HuH-7.5 (cell line): Measurements from ENCODE around the gene PIAS1.
A peak's percentile ranks its signal among the peaks of the same experiment; 100 is the strongest.
"Not testable (repeated sequence)": the region's sequence is repeated elsewhere in the genome, so short reads cannot be mapped to it uniquely, and the experiment has no call there.

Experiments
- DNase-seq: peaks from one replicate; pipeline ENCODE4 v3.0.0; 2011; ENCODE audit warnings: low spot score

The PIAS1 gene

DNA sequence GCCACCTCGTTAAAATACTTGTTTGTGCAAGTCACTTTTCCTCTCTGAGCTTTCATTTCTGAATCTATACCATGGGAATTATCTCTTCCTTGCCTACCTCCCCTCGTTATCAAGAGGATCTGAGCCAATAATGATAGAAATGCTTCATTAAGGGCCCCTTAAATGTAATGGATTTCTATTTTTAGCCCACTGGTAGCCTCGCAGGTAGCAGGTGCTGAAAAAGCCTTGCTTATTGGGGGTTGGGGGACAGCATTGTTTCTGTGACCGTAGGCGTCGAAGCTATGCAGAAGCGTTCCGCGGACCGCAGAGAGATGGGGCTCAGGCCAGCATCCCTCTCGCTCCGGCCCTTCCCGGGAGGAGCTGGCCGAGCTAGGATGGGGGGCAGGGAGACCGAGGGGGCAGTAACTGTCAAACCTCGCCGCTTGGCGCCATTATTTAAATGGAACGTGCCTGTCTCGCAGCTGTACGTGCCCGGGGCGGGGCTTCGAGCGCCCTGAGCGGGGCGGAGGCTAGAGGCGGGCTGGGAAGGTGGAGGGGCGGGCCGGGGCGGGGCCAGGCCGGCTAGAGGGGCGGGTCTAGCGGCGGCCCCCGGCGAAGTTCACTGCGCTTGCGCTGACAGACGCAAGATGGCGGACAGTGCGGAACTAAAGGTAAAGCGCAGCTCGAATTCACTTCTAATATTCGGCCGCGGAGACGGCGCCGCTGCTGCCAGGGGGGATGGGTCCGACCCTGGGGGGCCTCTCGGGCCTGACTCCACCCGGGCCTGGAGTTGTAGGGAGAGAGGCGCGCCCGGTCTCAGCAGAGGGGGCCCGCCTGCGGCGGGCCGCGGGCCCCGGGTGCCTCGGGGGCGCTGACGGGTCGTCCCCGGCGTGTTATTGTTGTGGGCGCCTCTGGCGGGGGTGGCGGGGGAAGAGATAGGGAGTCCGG, at the start of gene PIAS1:
Gene PIAS1 (plus strand): TSS at position 615 of the 927 bp plus-strand sequence. CDS start 12 bp downstream, at position 627.
- DNase-seq = peak; percentile 87

- DNase-seq = not testable (repeated sequence)
Measured at GRCh38 chr15:68007642-68008041, 46.5 kb upstream of the PIAS1 start.

DNA sequence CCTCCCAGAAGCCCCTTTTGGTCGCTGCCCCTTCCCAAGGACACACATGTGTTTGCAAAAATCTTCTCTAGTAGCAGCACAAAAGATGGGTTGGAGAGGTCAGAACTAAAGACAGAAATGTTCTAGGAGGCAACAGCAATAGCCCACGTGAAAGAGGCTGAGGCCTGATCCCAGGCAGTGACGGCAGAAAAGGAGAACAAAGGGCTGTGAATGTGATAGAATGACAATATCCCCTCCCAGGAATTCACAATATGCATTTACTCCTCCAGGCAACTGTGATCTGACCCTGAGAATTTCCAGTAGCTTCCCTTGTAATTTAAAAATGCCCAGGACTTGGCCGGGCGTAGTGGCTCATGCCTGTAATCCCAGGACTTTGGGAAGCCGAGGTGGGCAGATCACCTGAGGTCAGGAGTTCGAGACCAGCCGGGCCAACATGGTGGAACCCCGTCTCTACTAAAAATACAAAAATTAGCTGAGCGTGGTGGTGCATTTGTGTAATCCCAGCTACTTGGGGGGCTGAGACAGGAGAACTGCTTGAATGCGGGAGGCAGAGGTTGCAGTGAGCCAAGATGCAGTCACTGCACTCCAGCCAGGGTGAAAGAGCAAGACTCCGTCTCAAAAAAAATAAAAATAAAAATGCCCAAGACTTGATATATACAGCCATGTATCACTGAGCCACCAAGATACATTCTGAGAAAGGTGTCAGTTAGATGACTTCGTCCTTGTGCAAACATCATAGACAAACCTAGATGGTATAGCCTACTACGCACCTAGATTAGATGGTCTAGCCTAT, 43.6 kb upstream of the PIAS1 start:
- DNase-seq = no peak

- no peak for DNase-seq
Measured at GRCh38 chr15:68012911-68013310, 41.2 kb upstream of the PIAS1 start.

DNA sequence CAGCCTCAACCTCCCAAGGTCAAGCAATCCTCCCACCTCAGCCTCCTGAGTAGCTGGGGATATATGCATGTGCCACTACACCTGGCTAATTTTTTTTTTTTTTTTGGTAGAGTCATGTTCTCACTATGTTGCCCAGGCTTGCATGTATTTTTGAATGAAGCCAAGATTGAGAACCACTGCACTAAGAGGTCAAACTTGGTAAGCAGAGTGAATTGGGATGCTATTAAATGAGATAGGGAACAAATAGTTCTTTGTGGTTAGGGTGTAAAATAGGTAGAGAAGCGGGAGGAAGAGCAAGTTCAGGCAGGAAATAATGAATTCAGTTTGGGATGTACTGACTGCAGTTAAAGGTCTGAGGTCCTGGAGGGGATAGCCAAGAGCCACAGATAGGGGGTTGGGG, 39.9 kb upstream of the PIAS1 start:
- DNase-seq = no peak

- no peak for DNase-seq
Measured at GRCh38 chr15:68015244-68015643, 38.9 kb upstream of the PIAS1 start.

GRCh38 chr15:68017201-68017600, 36.9 kb upstream of the PIAS1 start:
- no peak for DNase-seq

DNA sequence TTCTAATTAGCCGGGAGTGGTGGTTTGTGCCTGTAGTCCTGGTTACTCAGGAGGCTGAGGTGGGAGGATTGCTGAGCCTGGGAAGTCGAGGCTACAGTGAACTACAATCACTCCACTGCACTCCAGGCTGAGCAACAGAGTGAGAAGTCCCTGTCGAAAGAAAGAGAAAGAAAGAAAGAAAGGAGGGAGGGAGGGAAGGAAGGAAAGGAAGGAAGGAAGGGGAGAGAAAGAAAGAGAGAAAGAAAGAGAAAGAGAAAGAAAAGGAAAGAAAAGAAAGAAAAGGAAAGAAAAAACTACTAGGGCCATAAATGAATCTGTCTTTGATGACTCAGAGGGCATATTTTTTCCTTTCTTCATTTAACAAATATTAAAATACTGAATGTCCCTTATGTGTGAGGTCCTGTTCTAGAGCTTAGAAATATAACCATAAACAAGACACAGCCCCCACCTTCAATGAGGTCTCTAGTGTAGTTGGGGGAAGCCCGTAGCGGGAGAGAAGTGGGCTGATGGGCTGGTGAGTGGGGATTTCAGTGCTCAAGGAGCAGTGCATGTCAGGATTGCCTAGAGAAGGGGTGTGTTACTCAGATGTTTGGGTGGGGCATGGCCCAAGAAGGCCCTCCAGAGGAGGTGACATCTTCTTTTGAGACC, 35.2 kb upstream of the PIAS1 start:
- no peak for DNase-seq

DNA sequence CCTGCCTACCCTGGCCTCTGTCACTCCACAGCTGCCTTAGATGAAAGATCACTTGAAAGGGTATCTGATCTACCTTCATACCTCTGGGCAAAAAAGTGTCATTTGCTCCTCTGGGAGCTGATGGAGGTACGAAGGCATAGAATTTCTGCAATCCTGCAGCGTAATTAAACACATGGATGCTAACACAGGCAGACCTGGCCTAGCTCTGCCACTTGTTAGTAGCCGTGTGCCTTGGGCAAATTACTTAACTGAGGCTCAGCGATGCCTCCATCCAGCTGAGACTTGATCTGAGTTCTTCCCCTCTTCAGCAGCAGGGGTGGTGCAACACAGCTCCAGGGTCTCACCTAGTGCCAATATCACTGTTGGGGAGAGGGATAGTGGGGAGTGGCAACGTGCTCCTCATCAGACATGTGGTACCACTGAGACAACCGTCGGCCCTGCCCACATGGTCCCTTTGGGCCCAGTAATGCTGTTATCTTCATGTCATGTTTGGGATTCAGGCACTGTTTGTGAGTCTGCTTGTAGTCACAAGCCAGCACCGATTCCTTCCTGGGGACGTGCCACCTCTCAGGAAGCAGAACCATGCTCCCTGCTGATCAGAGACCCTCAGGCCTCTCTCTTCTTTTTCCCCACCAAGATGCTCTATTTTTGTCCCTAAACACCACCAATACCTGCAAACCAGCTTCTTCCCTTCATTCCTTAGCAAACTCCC, 34.1 kb upstream of the PIAS1 start:
- no peak for DNase-seq

- DNase-seq = no peak
Measured at GRCh38 chr15:68020685-68021084, 33.4 kb upstream of the PIAS1 start.

- DNase-seq = no peak
Measured at GRCh38 chr15:68022061-68022460, 32.1 kb upstream of the PIAS1 start.

DNA sequence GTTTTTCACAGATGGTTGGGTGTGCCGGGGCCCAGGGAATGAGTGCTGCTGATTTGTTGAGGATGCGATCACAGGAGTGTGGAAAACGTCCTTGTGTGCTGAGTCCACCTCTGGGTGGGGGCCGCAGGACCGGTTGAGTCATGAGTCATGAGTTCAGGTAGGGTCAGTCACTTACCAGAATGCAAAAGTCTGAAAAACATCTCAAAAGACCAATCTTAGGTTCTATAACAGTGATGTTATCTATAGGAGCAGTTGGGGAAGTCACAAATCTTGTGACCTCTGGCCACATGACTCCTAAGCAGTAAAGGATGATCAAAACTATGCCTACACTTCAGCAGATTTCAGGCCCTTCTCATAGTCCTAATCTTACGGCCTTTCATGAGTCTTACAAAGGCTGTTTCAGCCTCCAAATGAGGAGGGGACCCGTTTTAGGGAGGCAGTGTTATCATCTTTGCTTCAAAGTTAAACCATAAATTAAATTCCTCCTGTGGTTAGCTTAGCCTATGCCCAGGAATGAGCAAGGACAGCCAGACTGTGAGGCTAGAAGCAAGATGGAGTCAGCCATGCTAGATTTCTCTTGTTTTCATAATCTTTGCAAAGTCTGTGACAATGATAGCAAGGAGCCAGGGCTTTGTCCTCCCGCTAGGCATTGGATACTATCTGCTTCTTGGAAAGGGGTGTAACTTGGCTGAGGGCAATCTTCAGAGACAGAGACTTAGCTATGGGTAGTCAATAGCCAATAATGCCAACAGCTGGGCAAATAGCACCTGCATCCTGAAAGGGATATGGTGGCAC, 30.6 kb upstream of the PIAS1 start:
- no peak for DNase-seq

- peak; percentile 40 for DNase-seq
Measured at GRCh38 chr15:68025835-68026424, 28.2 kb upstream of the PIAS1 start.

- no peak for DNase-seq
Measured at GRCh38 chr15:68027388-68027787, 26.7 kb upstream of the PIAS1 start.

GRCh38 chr15:68028137-68028887, 25.8 kb upstream of the PIAS1 start:
- no peak for DNase-seq

DNA sequence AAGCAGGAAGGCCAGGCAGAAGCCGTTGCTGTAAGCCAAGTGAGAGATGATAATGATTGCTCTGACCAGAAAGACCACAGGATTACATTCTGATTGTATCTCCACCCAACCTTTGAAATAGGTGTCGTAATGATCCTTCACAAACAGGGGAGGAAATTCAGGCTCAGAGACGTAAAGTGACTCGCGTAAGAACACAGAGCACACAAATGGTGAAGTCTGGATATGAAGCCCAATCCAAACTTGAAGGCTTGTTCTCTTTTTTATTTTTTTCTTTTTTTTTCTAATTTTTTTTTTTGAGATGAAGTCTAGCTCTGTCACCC, 25.3 kb upstream of the PIAS1 start:
- DNase-seq = no peak

DNA sequence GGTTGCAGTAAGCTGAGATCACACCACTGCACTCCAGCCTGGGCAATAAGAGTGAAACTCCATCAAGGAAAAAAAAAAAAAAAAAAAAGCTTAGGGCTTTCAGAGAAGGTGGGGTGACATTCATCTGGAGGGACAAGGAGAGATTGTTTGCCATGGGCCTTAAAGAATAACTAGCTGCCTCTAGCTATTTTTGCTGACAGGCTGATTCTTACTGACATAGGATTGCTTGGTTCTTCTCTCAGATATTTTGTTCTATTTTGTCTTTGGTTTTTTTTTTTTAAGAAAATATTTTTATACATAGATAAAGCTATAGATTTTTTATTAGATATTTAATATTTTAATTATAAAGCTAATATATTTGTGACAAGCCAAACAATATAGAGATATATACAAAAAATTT, 24.2 kb upstream of the PIAS1 start:
- DNase-seq = no peak

GRCh38 chr15:68031404-68031803, 22.7 kb upstream of the PIAS1 start:
- DNase-seq = no peak

DNA sequence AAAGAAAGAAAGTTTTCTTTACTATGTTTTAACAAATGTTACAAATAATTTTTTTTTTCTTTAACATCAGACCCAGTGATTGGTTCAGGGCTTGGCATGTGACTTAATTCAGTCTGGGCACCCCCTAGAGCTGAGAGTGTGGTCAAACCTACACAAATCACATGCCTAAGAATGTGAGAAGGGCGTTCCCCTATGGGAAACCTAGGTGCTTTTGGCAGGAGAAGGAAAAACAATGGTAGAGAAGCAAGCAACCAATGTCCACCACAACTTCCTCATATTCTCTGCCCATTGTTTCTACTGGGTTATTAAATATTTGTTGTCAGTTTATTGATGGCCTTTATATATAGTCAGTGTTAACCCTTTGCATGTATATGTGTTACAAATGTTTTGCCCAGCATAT, 21.4 kb upstream of the PIAS1 start:
- no peak for DNase-seq

DNA sequence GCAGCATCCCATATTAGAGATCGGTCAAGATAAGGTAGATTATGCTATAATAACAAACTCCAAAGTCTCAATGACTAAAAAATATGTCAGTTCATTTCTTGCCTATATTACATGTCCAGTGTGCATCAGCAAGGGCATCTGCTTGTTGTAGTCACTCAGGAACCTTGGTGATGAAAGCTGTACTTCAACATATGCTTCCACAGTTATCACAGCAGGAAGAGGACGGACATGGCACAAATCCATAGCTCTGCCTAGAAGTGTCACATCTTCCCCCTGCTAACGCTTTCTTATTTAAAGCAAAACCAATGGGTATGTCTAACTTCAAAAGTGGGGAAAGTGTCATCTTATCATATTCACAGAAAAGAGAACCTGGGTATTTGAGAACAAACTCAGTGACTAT, 20.0 kb upstream of the PIAS1 start:
- no peak for DNase-seq
